CD8-positive, alpha-beta memory T cell (primary cell): Measurements from ENCODE around the gene STK11. TPM values are rescaled to one million over a fixed set of nuclear protein-coding genes. Genes with fewer than 3 reads are reported as not detected.

ENCODE experiments used
- CTCF ChIA-PET: fragments of 350-600 bp; sonication (Branson Sonifier 250); formaldehyde crosslinking; loops from one replicate; lab custom pipeline; 2021; ENCODE audit warnings: antibody characterized with exemption; lab: Charles Lee
- POLR2A ChIA-PET: fragments of 350-600 bp; sonication (Branson Sonifier 250); formaldehyde crosslinking; loops from one replicate; lab custom pipeline; 2021; ENCODE audit warnings: antibody characterized with exemption; lab: Charles Lee
- DNase-seq, 5 donors: peaks; one replicate each; pipeline versions ENCODE4 v3.0.0 to v3.0.0-alpha.2; 2020 to 2022; ENCODE audit warnings: mixed read lengths in 1 of 5
- H3K27ac ChIP-seq: one replicate; pipeline ENCODE4 v1.7.0; 2013; ENCODE audit warnings: low read depth, mild to moderate bottlenecking, low read length, moderate library complexity
- H3K27me3 ChIP-seq: 2 replicates; pipeline ENCODE4 v1.7.0; 2013; ENCODE audit warnings: low read length, mild to moderate bottlenecking; ENCODE audit not compliant: insufficient read depth, poor library complexity, severe bottlenecking
- H3K36me3 ChIP-seq: 2 replicates; pipeline ENCODE4 v1.7.0; 2013; ENCODE audit warnings: mild to moderate bottlenecking, low read length, moderate library complexity; ENCODE audit not compliant: insufficient read depth
- H3K4me1 ChIP-seq: 2 replicates; pipeline ENCODE4 v1.7.0; 2013; ENCODE audit warnings: mild to moderate bottlenecking, low read length, moderate library complexity; ENCODE audit not compliant: insufficient read depth
- H3K4me3 ChIP-seq: 2 replicates; pipeline ENCODE4 v1.7.0; 2013; ENCODE audit warnings: mild to moderate bottlenecking, low read length
- H3K9me3 ChIP-seq: 2 replicates; pipeline ENCODE4 v1.7.0; 2013; ENCODE audit warnings: mild to moderate bottlenecking, low read length
- H3K27ac Mint-ChIP-seq, 8 donors: one replicate each; pipeline ENCODE4 v1.8.0; 2020 to 2021; ENCODE audit warnings: mixed read lengths in 8 of 8, mild to moderate bottlenecking in 6 of 8, inconsistent platforms in 3 of 8, moderate library complexity in 3 of 8
- H3K27me3 Mint-ChIP-seq, 2 donors: one replicate each; pipeline ENCODE4 v1.8.0; 2020 to 2021; ENCODE audit warnings: mixed read lengths in 2 of 2, mild to moderate bottlenecking in 1 of 2, moderate library complexity in 1 of 2
- H3K36me3 Mint-ChIP-seq, 3 donors: one replicate each; pipeline ENCODE4 v1.8.0; 2020 to 2021; ENCODE audit warnings: mixed read lengths in 3 of 3, inconsistent platforms in 1 of 3, mild to moderate bottlenecking in 1 of 3
- H3K4me1 Mint-ChIP-seq, 3 donors: one replicate each; pipeline ENCODE4 v1.8.0; 2020 to 2021; ENCODE audit warnings: mixed read lengths in 3 of 3, inconsistent platforms in 1 of 3, mild to moderate bottlenecking in 1 of 3
- H3K4me3 Mint-ChIP-seq, 7 donors: one replicate each; pipeline ENCODE4 v1.8.0; 2020 to 2021; ENCODE audit warnings: mixed read lengths in 7 of 7, mild to moderate bottlenecking in 6 of 7, moderate library complexity in 4 of 7, inconsistent platforms in 2 of 7
- H3K9me3 Mint-ChIP-seq, 5 donors: one replicate each; pipeline ENCODE4 v1.8.0; 2020 to 2022; ENCODE audit warnings: mixed read lengths in 5 of 5, mild to moderate bottlenecking in 3 of 5, moderate library complexity in 2 of 5, inconsistent platforms in 1 of 5
- polyA plus RNA-seq: library from polyadenylated mRNA; unstranded; fragments of 300-500 nt; fragmentation: Illumina TruSeq; gene quantifications from one replicate; pipeline ENCODE4 v1.2.3, GENCODE V29; 2021
- total RNA-seq, 2 experiments: library from RNA; stranded (reverse); gene quantifications; one replicate each; pipeline ENCODE4 v1.2.3, GENCODE V29; 2021

Gene STK11
- total and polyA plus RNA-seq, 3 experiments from 2014 or later = 37.0 to 69.7 (median 66.9) TPM

DNA sequence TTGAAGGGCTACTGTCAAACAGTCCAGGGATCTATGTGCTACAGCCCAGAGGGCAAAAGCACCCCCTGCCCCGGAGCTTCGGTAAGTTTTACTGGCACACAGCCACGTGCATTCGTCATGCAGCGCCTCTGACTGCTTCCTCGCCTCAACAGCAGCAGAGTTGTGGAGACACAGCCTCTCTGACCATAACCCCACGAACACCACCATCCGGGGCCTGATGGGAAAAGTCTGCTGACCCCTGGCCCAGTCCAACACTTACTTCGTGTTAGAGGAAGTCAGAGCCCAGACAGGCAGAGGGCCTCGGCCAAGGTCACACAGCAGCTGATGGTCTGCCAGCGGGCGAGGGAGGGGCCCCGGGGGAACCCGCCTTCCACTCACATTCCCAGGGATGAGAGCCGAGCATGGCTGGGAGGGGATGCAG is 27.1 kb downstream of the STK11 start:
- Mint-ChIP-seq H3K36me3 (no peaks in the 10 kb centered on the region), H3K9me3 (no peaks in the 10 kb centered on the region), H3K27ac (peak overlapping the region in 4 of 8 donors; percentile 35 to 70 (median 44)), H3K4me1 (peaks cover 0 to 4% (median 0%) of the 10 kb centered on the region in 3 donors), H3K27me3 (peaks cover 0 to 1% of the 10 kb centered on the region in 2 donors), H3K4me3 (peak overlapping the region in 1 of 7 donors; percentile 68)
- H3K36me3 ChIP-seq = no peaks in the 10 kb centered on the region
- H3K4me3 ChIP-seq = no peak overlapping the region
- no peaks in the 10 kb centered on the region for H3K9me3 ChIP-seq
- no peak overlapping the region for H3K27ac ChIP-seq
- CTCF ChIA-PET = interaction anchor here (0.9 to 1.2 kb wide), 2 partner anchors 34 to 119 kb away, joined by 3 to 4 read pairs; no protein-coding TSS in a partner anchor
- H3K27me3 ChIP-seq = no peaks in the 10 kb centered on the region
- DNase-seq = no peak
- no peaks in the 10 kb centered on the region for H3K4me1 ChIP-seq
- POLR2A ChIA-PET = interaction anchor here (1.0 kb wide), 1 partner anchor 36 kb away, joined by 3 read pairs; the partner anchor contains the start of gene CIRBP

DNA sequence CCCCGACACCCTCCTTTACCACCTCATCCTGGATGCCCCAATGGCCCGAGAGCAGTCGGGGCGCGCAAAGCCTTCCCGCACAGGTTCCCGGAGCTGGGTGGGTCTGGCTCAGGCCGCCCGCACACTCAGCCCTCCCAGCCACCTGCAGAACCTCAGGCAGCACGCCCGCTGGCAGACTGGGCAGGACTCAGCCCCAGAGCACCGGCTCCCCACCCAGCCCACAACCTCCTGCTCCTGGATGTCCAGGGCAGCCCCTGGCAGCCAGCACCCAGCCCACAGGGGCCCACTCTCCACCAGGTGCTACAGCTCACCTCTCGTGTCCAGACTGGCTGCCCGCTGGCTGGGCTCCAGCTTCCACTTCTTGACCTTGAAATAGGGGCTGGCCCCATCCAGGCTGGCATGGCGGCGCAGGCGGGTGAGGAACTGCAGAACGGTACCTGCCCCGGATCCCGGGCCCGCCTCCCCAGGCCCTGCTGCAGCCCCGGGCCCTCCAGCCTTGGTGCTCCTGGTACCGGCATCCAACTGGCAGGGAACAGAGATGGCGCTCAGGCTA is 27.6 kb downstream of the STK11 start:
- no peaks in the 10 kb centered on the region for H3K9me3 Mint-ChIP-seq
- DNase-seq = peak in 1 of 5 donors; percentile 47
- peaks cover under 1 to 2% of the 10 kb centered on the region in 2 donors for H3K27me3 Mint-ChIP-seq
- ChIA-PET POLR2A (no interaction called here), CTCF (interaction anchor here (0.9 kb wide), 1 partner anchor 33 kb away, joined by 3 read pairs; no protein-coding TSS in a partner anchor)
- H3K4me3 Mint-ChIP-seq = no peak overlapping the region
- peaks cover 1% of the 10 kb centered on the region for H3K4me1 ChIP-seq
- H3K4me3 ChIP-seq = no peak overlapping the region
- H3K9me3 ChIP-seq = no peaks in the 10 kb centered on the region
- H3K27ac Mint-ChIP-seq = no peak overlapping the region
- H3K36me3 Mint-ChIP-seq = no peaks in the 10 kb centered on the region
- no peaks in the 10 kb centered on the region for H3K36me3 ChIP-seq
- no peaks in the 10 kb centered on the region for H3K27me3 ChIP-seq
- peaks cover 0 to 5% (median under 1%) of the 10 kb centered on the region in 3 donors for H3K4me1 Mint-ChIP-seq
- H3K27ac ChIP-seq = no peak overlapping the region

DNA sequence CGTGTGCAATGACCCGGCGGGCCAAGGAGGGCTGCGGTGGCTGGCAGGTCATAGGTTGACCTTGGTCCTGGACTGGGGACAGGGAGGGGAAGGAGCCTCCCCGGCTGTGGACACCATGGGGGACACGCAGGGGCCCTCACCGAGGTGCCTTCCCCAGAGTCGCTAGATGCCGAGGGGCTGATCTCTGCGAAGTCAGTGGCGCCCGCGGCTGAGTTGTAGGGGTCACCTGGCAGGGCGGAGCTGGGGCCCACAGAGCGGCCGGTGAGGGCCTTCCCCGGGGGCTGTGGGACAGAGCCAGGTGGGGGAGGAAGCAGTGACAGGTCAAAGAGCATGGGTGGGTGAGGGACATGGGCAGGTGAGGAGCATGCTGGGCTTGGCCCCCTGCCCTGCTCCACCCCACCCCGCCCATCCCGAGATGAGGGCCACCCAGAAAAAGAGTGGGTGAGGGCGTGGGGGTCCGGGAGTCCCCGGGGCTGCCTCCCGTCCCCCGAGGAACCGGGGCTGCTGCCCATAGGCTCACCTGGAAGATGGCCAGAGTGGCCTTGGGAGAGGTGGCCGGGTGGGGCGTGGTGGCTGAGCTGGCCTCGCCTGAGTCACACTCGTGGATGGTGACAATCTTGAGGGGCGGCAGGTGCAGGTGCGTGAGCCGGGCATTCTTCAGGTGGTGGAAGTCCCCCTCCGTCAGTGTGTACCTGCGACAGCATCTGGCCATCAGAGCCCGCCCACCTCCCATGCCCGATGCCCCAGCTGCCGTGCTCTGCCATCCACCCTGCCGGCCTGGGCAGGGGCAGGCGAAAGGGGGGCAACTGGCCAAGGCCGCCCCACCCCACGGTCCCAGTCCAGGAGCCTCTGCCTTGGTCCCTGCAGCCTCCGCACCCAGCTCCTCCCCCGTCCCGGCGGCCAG is 28.7 kb downstream of the STK11 start:
- ChIA-PET POLR2A (no interaction called here), CTCF (no interaction called here)
- no peaks in the 10 kb centered on the region for H3K9me3 ChIP-seq
- no peak overlapping the region for H3K4me3 ChIP-seq
- Mint-ChIP-seq H3K9me3 (no peaks in the 10 kb centered on the region), H3K27ac (peak overlapping the region in 1 of 8 donors; percentile 81), H3K4me3 (no peak overlapping the region), H3K4me1 (peaks cover 7 to 16% (median 9%) of the 10 kb centered on the region in 3 donors), H3K36me3 (no peaks in the 10 kb centered on the region), H3K27me3 (peaks cover 6 to 8% of the 10 kb centered on the region in 2 donors)
- peaks cover 7% of the 10 kb centered on the region for H3K4me1 ChIP-seq
- no peaks in the 10 kb centered on the region for H3K36me3 ChIP-seq
- H3K27me3 ChIP-seq = no peaks in the 10 kb centered on the region
- no peak for DNase-seq
- no peak overlapping the region for H3K27ac ChIP-seq

DNA sequence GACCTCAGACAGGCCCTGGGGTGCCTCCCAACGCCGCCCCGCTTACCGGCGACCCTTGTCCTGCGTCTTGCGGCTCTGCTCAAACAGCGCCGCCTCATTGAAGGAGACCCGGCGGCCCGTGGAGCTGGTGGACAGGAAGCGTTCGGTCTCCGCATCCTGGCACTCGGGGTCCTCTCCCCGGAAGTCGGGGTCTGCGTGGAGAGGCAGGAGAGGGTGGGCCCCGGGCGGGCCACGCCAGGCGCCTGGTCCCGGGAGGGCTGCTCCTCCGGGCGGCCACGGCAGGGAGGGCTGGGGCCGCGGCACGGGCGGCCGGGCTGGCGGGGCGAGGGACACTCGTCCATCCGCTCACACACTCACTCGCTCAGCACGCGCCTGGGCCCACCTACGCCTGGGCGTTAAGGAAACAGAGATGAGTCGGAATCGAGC is 29.4 kb downstream of the STK11 start:
- Histone ChIP-seq H3K36me3 (no peaks in the 10 kb centered on the region), H3K4me1 (peaks cover 11% of the 10 kb centered on the region), H3K4me3 (no peak overlapping the region), H3K27ac (no peak overlapping the region), H3K9me3 (no peaks in the 10 kb centered on the region), H3K27me3 (no peaks in the 10 kb centered on the region)
- POLR2A ChIA-PET = no interaction called here
- CTCF ChIA-PET = no interaction called here
- Mint-ChIP-seq H3K4me3 (peak overlapping the region in 1 of 7 donors; percentile 24), H3K9me3 (no peaks in the 10 kb centered on the region), H3K27ac (peak overlapping the region in 1 of 8 donors; percentile 81), H3K36me3 (no peaks in the 10 kb centered on the region), H3K4me1 (peaks cover 7 to 22% (median 9%) of the 10 kb centered on the region in 3 donors), H3K27me3 (peaks cover 6 to 8% of the 10 kb centered on the region in 2 donors)
- no peak for DNase-seq

DNA sequence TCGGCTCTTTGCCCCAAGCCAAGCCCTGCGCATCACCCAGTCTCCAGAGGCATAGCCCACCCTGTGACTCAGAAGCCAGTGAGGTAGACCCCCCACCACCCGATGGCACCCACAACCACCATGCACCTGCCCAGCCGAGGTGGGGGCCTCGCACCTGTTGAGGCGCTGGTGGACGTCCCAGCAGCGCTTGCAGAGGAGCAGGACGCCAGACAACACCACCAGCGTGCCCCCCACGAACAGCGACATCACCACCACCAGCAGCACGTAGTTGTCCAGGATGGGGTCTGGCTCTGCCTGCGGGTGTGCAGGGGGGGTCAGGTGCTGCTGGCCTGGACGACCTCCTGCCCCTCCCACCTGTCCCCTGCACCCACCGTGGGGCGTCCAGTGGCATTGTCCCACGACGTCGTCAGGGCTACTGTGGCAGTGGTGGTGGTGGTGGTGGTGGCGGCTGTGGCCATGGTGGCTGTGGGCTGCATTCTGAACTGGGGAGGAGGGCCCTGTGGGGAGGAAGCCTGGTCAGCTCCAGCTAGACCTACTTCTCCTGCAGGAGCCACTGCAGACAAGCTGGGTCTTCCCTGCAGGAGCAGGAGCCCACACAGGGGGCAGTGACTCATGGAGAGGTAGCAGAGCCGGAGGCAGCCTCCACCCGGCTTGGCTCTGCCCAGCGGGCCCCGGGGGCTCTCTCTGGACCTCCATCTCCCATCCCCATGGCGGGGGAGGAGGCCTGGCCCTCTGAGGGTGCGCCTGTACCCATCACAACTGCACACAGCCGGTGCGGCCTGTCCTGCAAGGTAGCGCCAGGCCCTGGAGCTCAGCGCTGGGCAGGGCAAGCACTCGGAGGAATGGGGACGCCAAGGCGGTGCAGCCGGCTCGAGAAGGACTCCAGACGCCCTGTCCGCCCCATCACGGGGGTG is 30.3 kb downstream of the STK11 start:
- H3K4me3 ChIP-seq = no peak overlapping the region
- Mint-ChIP-seq H3K4me3 (peak overlapping the region in 1 of 7 donors; percentile 32), H3K4me1 (peaks cover 9 to 25% (median 11%) of the 10 kb centered on the region in 3 donors), H3K27me3 (peaks cover 6 to 8% of the 10 kb centered on the region in 2 donors), H3K27ac (no peak overlapping the region), H3K36me3 (no peaks in the 10 kb centered on the region), H3K9me3 (no peaks in the 10 kb centered on the region)
- no peaks in the 10 kb centered on the region for H3K9me3 ChIP-seq
- no peak for DNase-seq
- H3K4me1 ChIP-seq = peaks cover 17% of the 10 kb centered on the region
- H3K27ac ChIP-seq = no peak overlapping the region
- ChIA-PET CTCF (no interaction called here), POLR2A (no interaction called here)
- no peaks in the 10 kb centered on the region for H3K27me3 ChIP-seq
- no peaks in the 10 kb centered on the region for H3K36me3 ChIP-seq

DNA sequence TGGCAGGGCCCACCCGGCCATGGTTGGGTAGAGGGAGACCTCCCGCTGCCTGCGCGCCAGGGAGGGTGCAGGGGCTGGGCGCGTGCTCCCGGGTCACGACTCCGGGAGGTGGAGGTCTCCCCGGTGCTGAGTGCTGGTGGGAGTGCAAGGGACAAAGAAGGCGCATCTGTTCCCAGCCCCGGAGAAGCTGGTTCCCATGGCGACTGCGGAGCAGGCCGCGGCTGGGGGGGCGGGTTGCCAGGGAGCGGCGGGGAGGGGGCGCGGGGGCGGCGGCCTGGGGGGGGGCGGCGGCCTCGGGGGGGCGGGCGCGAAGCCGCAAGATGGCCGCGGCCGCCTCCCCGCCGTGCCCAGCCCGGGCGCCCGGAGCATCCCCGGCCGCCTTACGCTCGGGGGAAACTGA is 31.0 kb downstream of the STK11 start:
- POLR2A ChIA-PET = no interaction called here
- CTCF ChIA-PET = no interaction called here
- H3K4me1 Mint-ChIP-seq = peaks cover 15 to 32% (median 16%) of the 10 kb centered on the region in 3 donors

DNA sequence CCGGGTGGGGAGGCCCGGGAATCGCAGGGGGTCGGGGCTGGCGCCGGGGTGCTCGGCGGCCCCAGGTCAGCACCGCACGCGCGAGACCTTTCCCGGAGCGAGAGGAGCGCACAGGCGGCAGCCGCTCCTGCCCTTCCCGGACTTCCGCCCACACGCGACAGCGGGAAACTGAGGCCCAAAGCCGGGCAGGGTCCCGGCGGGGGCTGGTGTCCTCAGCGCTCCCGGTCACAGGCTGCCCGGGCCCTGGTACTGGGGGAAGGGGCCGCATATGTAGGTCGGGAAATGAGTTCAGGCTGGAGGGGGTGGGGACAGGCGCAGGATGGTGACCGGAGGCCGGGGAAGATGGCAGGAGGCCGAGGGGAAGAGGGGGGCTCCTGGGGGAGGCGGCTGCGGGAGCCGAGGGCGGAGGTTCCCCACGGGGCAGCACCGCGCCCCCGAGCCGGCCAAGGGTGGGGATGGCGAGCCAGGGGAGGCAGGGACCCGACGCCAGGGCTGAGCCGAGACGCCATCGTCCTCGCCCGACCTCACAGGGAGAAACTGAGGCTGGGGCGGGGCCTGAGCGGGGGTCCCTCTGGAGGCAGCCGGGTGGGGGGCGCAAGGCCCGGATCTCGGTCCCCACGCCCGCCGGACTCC is 31.6 kb downstream of the STK11 start:
- POLR2A ChIA-PET = no interaction called here
- CTCF ChIA-PET = no interaction called here
- H3K27ac Mint-ChIP-seq = no peak overlapping the region

More for the DNA sequence above, 31.0 kb downstream of the STK11 start:
- Mint-ChIP-seq H3K36me3 (peaks cover 0 to 2% (median 0%) of the 10 kb centered on the region in 3 donors), H3K27me3 (peaks cover 6 to 8% of the 10 kb centered on the region in 2 donors), H3K9me3 (no peaks in the 10 kb centered on the region), H3K4me3 (no peak overlapping the region), H3K27ac (no peak overlapping the region)
- H3K27me3 ChIP-seq = no peaks in the 10 kb centered on the region
- DNase-seq = no peak
- no peak overlapping the region for H3K4me3 ChIP-seq
- no peaks in the 10 kb centered on the region for H3K9me3 ChIP-seq
- H3K36me3 ChIP-seq = no peaks in the 10 kb centered on the region
- H3K4me1 ChIP-seq = peaks cover 23% of the 10 kb centered on the region
- no peak overlapping the region for H3K27ac ChIP-seq

More for the DNA sequence above, 31.6 kb downstream of the STK11 start:
- peaks cover 24% of the 10 kb centered on the region for H3K4me1 ChIP-seq
- H3K4me3 ChIP-seq = no peak overlapping the region
- no peak for DNase-seq
- no peaks in the 10 kb centered on the region for H3K27me3 ChIP-seq
- no peak overlapping the region for H3K27ac ChIP-seq
- no peaks in the 10 kb centered on the region for H3K36me3 ChIP-seq
- H3K9me3 ChIP-seq = no peaks in the 10 kb centered on the region
- Mint-ChIP-seq H3K4me1 (peaks cover 16 to 35% (median 18%) of the 10 kb centered on the region in 3 donors), H3K4me3 (peak overlapping the region in 2 of 7 donors; percentile 34 to 59), H3K27me3 (peaks cover 6 to 8% of the 10 kb centered on the region in 2 donors), H3K9me3 (no peaks in the 10 kb centered on the region), H3K36me3 (peaks cover 0 to 3% (median 0%) of the 10 kb centered on the region in 3 donors)
